H9 (cell line): ENCODE data around the gene NECTIN1. TPM values are rescaled to one million over a fixed set of nuclear protein-coding genes. Genes with fewer than 3 reads are reported as not detected.

Experiments used
- DNase-seq: peaks from one replicate; pipeline ENCODE4 v3.0.0-alpha.2; 2017
- H2AFZ ChIP-seq: one replicate; pipeline ENCODE4 v1.6.1; 2013; ENCODE audit warnings: mild to moderate bottlenecking, low read length, control low read depth, moderate library complexity
- H2AK5ac ChIP-seq: 2 replicates; pipeline ENCODE4 v1.6.1; 2013; ENCODE audit warnings: low read length, control low read depth, mixed read lengths; ENCODE audit not compliant: insufficient read length
- H2BK120ac ChIP-seq: one replicate; pipeline ENCODE4 v1.6.1; 2013; ENCODE audit warnings: low read depth, mild to moderate bottlenecking, low read length, control low read depth, inconsistent platforms; ENCODE audit not compliant: poor library complexity, severe bottlenecking
- H2BK12ac ChIP-seq: 2 replicates; pipeline ENCODE4 v1.6.1; 2013; ENCODE audit warnings: low read length, control low read depth, mixed read lengths, low read depth; ENCODE audit not compliant: insufficient read length
- H2BK15ac ChIP-seq: 2 replicates; pipeline ENCODE4 v1.6.1; 2013; ENCODE audit warnings: low read depth, low read length, control low read depth
- H2BK20ac ChIP-seq: one replicate; pipeline ENCODE4 v1.6.1; 2013; ENCODE audit warnings: low read depth, mild to moderate bottlenecking, low read length, control low read depth, inconsistent platforms; ENCODE audit not compliant: poor library complexity, severe bottlenecking
- H2BK5ac ChIP-seq: 2 replicates; pipeline ENCODE4 v1.6.1; 2013; ENCODE audit warnings: low read length, control low read depth, mixed read lengths; ENCODE audit not compliant: insufficient read length
- H3K14ac ChIP-seq: 2 replicates; pipeline ENCODE4 v1.6.1; 2013; ENCODE audit warnings: low read length, control low read depth; ENCODE audit not compliant: insufficient read depth
- H3K18ac ChIP-seq: 2 replicates; pipeline ENCODE4 v1.6.1; 2013; ENCODE audit warnings: low read depth, mild to moderate bottlenecking, mixed read lengths, low read length, control low read depth; ENCODE audit not compliant: insufficient read length
- H3K23ac ChIP-seq: 2 replicates; pipeline ENCODE4 v1.6.1; 2013; ENCODE audit warnings: low read length, control low read depth, mixed read lengths, low read depth; ENCODE audit not compliant: insufficient read length
- H3K23me2 ChIP-seq: 2 replicates; pipeline ENCODE4 v1.6.1; 2013; ENCODE audit warnings: low read depth, mild to moderate bottlenecking, mixed read lengths, low read length, control low read depth; ENCODE audit not compliant: insufficient read length, poor library complexity, severe bottlenecking
- H3K27ac ChIP-seq: 2 replicates; pipeline ENCODE4 v1.5.1; 2013; ENCODE audit warnings: low read length, control low read depth, mixed read lengths, low read depth; ENCODE audit not compliant: insufficient read length
- H3K27me3 ChIP-seq: 2 replicates; pipeline ENCODE4 v1.6.1; 2013; ENCODE audit warnings: low read length, control low read depth, inconsistent platforms; ENCODE audit not compliant: insufficient read depth
- H3K4ac ChIP-seq: 2 replicates; pipeline ENCODE4 v1.6.1; 2013; ENCODE audit warnings: low read depth, mild to moderate bottlenecking, control low read depth, inconsistent platforms, low read length, moderate library complexity
- H3K4me1 ChIP-seq: 2 replicates; pipeline ENCODE4 v1.6.1; 2013; ENCODE audit warnings: low read length, control low read depth, inconsistent platforms; ENCODE audit not compliant: insufficient read depth
- H3K4me2 ChIP-seq: 2 replicates; pipeline ENCODE4 v1.6.1; 2013; ENCODE audit warnings: low read length, control low read depth, mixed read lengths; ENCODE audit not compliant: insufficient read length, insufficient read depth
- H3K56ac ChIP-seq: 2 replicates; pipeline ENCODE4 v1.6.1; 2013; ENCODE audit warnings: low read depth, mild to moderate bottlenecking, mixed read lengths, low read length, control low read depth; ENCODE audit not compliant: insufficient read length
- H3K79me1 ChIP-seq: 2 replicates; pipeline ENCODE4 v1.6.1; 2013; ENCODE audit warnings: low read depth, mild to moderate bottlenecking, moderate library complexity, low read length, control low read depth, inconsistent platforms; ENCODE audit not compliant: insufficient read depth, poor library complexity, severe bottlenecking
- H3K79me2 ChIP-seq: 2 replicates; pipeline ENCODE4 v1.6.1; 2013; ENCODE audit warnings: low read length, control low read depth, inconsistent platforms; ENCODE audit not compliant: insufficient read depth
- H3K9ac ChIP-seq: 2 replicates; pipeline ENCODE4 v1.6.1; 2013; ENCODE audit warnings: low read length, control low read depth, mixed read lengths; ENCODE audit not compliant: insufficient read length; ENCODE audit errors: extremely low read depth
- H3K9me3 ChIP-seq: one replicate; pipeline ENCODE4 v1.6.1; 2013; ENCODE audit warnings: low read depth, low read length, inconsistent platforms; ENCODE audit not compliant: control insufficient read depth
- H3T11ph ChIP-seq: one replicate; pipeline ENCODE4 v1.6.1; 2013; ENCODE audit warnings: mild to moderate bottlenecking, low read length, control low read depth, inconsistent platforms
- H4K20me1 ChIP-seq: one replicate; pipeline ENCODE4 v1.6.1; 2013; ENCODE audit not compliant: control insufficient read depth, insufficient read length, insufficient read depth
- H4K5ac ChIP-seq: 2 replicates; pipeline ENCODE4 v1.6.1; 2013; ENCODE audit warnings: low read depth, mild to moderate bottlenecking, mixed read lengths, low read length, control low read depth; ENCODE audit not compliant: insufficient read length
- H4K8ac ChIP-seq: replicated peaks from 2 replicates; pipeline ENCODE4 v1.6.1; 2013; ENCODE audit warnings: low read length, control low read depth, mixed read lengths, low read depth; ENCODE audit not compliant: insufficient read length
- H4K91ac ChIP-seq: 2 replicates; pipeline ENCODE4 v1.6.1; 2013; ENCODE audit warnings: low read depth, mild to moderate bottlenecking, moderate library complexity, mixed read lengths, low read length, control low read depth; ENCODE audit not compliant: insufficient read length
- H3K27ac Mint-ChIP-seq, 3 experiments: 2 replicates in 2 of 3; 3 replicates in 1 of 3; pipeline ENCODE4 v1.8.0; 2020 to 2021; ENCODE audit warnings: mixed read lengths in 3 of 3, mild to moderate bottlenecking in 1 of 3, moderate library complexity in 1 of 3
- H3K27me3 Mint-ChIP-seq: 2 replicates; pipeline ENCODE4 v1.8.0; 2021; ENCODE audit warnings: low read depth, mild to moderate bottlenecking, moderate library complexity, mixed read lengths
- H3K36me3 Mint-ChIP-seq, 3 experiments: 2 replicates in 2 of 3; 3 replicates in 1 of 3; pipeline ENCODE4 v1.8.0; 2020 to 2021; ENCODE audit warnings: low read depth in 3 of 3, mixed read lengths in 3 of 3; ENCODE audit not compliant: insufficient read depth in 1 of 3
- H3K4me1 Mint-ChIP-seq, 2 experiments: 2 replicates each; pipeline ENCODE4 v1.8.0; 2020; ENCODE audit warnings: mixed read lengths in 2 of 2
- H3K4me3 Mint-ChIP-seq, 2 experiments: 2 replicates in 1 of 2; 3 replicates in 1 of 2; pipeline ENCODE4 v1.8.0; 2020 to 2021; ENCODE audit warnings: mild to moderate bottlenecking in 2 of 2, mixed read lengths in 2 of 2, moderate library complexity in 1 of 2
- H3K9me3 Mint-ChIP-seq, 2 experiments: 2 replicates in 1 of 2; 3 replicates in 1 of 2; pipeline ENCODE4 v1.8.0; 2020; ENCODE audit warnings: mild to moderate bottlenecking in 2 of 2, mixed read lengths in 2 of 2, moderate library complexity in 1 of 2
- WGBS: extraction: QIAGEN DNeasy Blood & Tissue Kit; methylation state at CpG from one replicate; pipeline ENCODE4 v1.1.7; 2013; ENCODE audit warnings: missing lambda C conversion rate, low lambda C conversion rate, mixed read lengths; ENCODE audit not compliant: insufficient read length; ENCODE audit errors: extremely low coverage; 5-methylcytosine and 5-hydroxymethylcytosine counted together
- total RNA-seq: library from RNA; stranded (reverse); gene quantifications from 2 replicates; pipeline ENCODE4 v1.2.1, GENCODE V29; 2021
- TF ChIP-seq, protein P1 (sequence below): fragments of 200-600 bp; sonication (generic); conservative IDR thresholded peaks from 3 replicates; pipeline ENCODE4 v1.8.0; 2021; ENCODE audit warnings: antibody characterized with exemption, mild to moderate bottlenecking

NECTIN1 gene
- total RNA-seq, 1 experiment from 2014 or later = 113 TPM

- no peak overlapping the region for H2AK5ac ChIP-seq
- H2BK15ac ChIP-seq = no peak overlapping the region
- no peak overlapping the region for H3K56ac ChIP-seq
- no peaks in the 10 kb centered on the region; the same call in 1 of the 2 replicates for H3K27me3 Mint-ChIP-seq
- no peak overlapping the region for H3T11ph ChIP-seq
- H2BK5ac ChIP-seq = no peak overlapping the region
- no peak overlapping the region for H2BK120ac ChIP-seq
- no peaks in the 10 kb centered on the region for H3K9me3 ChIP-seq
- H3K4me2 ChIP-seq = no peak overlapping the region
- H3K79me2 ChIP-seq = no peaks in the 10 kb centered on the region
- H3K27me3 ChIP-seq = no peaks in the 10 kb centered on the region
- H2AFZ ChIP-seq = no peak overlapping the region
- no peaks in the 10 kb centered on the region for H3K4me1 ChIP-seq
- H3K9me3 Mint-ChIP-seq = no peaks in the 10 kb centered on the region; a peak in 2 of 5 replicates
- no peak overlapping the region for H3K4me3 Mint-ChIP-seq
- no CpG with 5 or more reads among the region's 7 CpGs for WGBS
- H4K91ac ChIP-seq = no peak overlapping the region
- no peak overlapping the region for H3K4ac ChIP-seq
- H4K20me1 ChIP-seq = no peaks in the 10 kb centered on the region
- no peak overlapping the region for H3K18ac ChIP-seq
- peaks cover 5 to 21% of the 10 kb centered on the region in 2 experiments; a peak in 3 of 4 replicates for H3K4me1 Mint-ChIP-seq
- no peak overlapping the region for H3K9ac ChIP-seq
- TF ChIP-seq, protein P1, sequence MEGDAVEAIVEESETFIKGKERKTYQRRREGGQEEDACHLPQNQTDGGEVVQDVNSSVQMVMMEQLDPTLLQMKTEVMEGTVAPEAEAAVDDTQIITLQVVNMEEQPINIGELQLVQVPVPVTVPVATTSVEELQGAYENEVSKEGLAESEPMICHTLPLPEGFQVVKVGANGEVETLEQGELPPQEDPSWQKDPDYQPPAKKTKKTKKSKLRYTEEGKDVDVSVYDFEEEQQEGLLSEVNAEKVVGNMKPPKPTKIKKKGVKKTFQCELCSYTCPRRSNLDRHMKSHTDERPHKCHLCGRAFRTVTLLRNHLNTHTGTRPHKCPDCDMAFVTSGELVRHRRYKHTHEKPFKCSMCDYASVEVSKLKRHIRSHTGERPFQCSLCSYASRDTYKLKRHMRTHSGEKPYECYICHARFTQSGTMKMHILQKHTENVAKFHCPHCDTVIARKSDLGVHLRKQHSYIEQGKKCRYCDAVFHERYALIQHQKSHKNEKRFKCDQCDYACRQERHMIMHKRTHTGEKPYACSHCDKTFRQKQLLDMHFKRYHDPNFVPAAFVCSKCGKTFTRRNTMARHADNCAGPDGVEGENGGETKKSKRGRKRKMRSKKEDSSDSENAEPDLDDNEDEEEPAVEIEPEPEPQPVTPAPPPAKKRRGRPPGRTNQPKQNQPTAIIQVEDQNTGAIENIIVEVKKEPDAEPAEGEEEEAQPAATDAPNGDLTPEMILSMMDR = no peak
- H3K27ac ChIP-seq = no peak overlapping the region
- H3K27ac Mint-ChIP-seq = peak overlapping the region in 2 of 3 experiments; percentile 37 to 78; a peak in 3 of 7 replicates
- no peak for DNase-seq
- H3K23ac ChIP-seq = no peak overlapping the region
- H4K8ac ChIP-seq = no peak overlapping the region
- no peak overlapping the region for H3K14ac ChIP-seq
- H3K36me3 Mint-ChIP-seq = peaks cover 38 to 85% (median 67%) of the 10 kb centered on the region in 3 experiments; a peak in 6 of 7 replicates
- no peak overlapping the region for H2BK20ac ChIP-seq
- no peak overlapping the region for H2BK12ac ChIP-seq
- no peaks in the 10 kb centered on the region for H3K79me1 ChIP-seq
- no peaks in the 10 kb centered on the region for H3K23me2 ChIP-seq
- H4K5ac ChIP-seq = no peak overlapping the region
Observed at GRCh38 chr11:119672597-119672996, 56.4 kb downstream of the NECTIN1 start.
